H1 (cell line): ENCODE results near the gene ZNF280B. TPM values are rescaled to one million over a fixed set of nuclear protein-coding genes. Genes with fewer than 3 reads are reported as not detected.

ENCODE experiments used
- CTCF ChIA-PET: fragments of 300-600 bp; sonication (Branson Sonifier 250); formaldehyde crosslinking; loops from one replicate; lab custom pipeline; 2021; ENCODE audit not compliant: partially characterized antibody; lab: Charles Lee
- POLR2A ChIA-PET: fragments of 300-600 bp; sonication (Branson Sonifier 250); formaldehyde crosslinking; loops from one replicate; lab custom pipeline; 2021; ENCODE audit warnings: inconsistent platforms; ENCODE audit not compliant: partially characterized antibody; lab: Charles Lee
- DNase-seq, 2 experiments: peaks; one replicate each; pipeline versions ENCODE4 v3.0.0 to v3.0.0-alpha.2; 2010 to 2022; ENCODE audit warnings: low spot score in 2 of 2, low read depth in 1 of 2, mixed read lengths in 1 of 2
- FAIRE-seq: peaks from 2 replicates; lab custom pipeline; 2011; peaks lifted over from hg19 to GRCh38; lab: Jason Lieb, UNC
- H2AFZ ChIP-seq: 2 replicates; pipeline ENCODE4 v1.8.1; 2012; ENCODE audit warnings: low read length, inconsistent platforms
- H2AK5ac ChIP-seq: 2 replicates; pipeline ENCODE4 v1.6.1; 2013; ENCODE audit warnings: low read depth, low read length
- H2BK120ac ChIP-seq: replicated peaks from 2 replicates; pipeline ENCODE3; 2013; ENCODE audit warnings: low read depth, low read length, inconsistent platforms
- H2BK12ac ChIP-seq: 2 replicates; pipeline ENCODE4 v1.6.1; 2013; ENCODE audit warnings: low read depth, low read length
- H2BK15ac ChIP-seq: 2 replicates; pipeline ENCODE4 v1.6.1; 2013; ENCODE audit warnings: low read length
- H2BK20ac ChIP-seq: 2 replicates; pipeline ENCODE4 v1.6.1; 2013; ENCODE audit warnings: low read length
- H2BK5ac ChIP-seq: 2 replicates; pipeline ENCODE4 v1.6.1; 2013; ENCODE audit warnings: low read depth, low read length
- H3K14ac ChIP-seq: 2 replicates; pipeline ENCODE4 v1.6.1; 2013; ENCODE audit warnings: inconsistent platforms; ENCODE audit not compliant: insufficient read length
- H3K18ac ChIP-seq: 2 replicates; pipeline ENCODE4 v1.6.1; 2013; ENCODE audit warnings: low read length; ENCODE audit errors: extremely low read depth
- H3K23ac ChIP-seq: 2 replicates; pipeline ENCODE4 v1.6.1; 2013; ENCODE audit warnings: inconsistent platforms; ENCODE audit not compliant: insufficient read length
- H3K23me2 ChIP-seq: 2 replicates; pipeline ENCODE4 v1.6.1; 2013; ENCODE audit warnings: low read depth, low read length
- H3K27ac ChIP-seq: 2 replicates; pipeline ENCODE4 v1.6.1; 2011; ENCODE audit warnings: low read depth, low read length, inconsistent platforms
- H3K27me3 ChIP-seq, 4 experiments: replicated peaks in 1 of 4; 1 replicate in 1 of 4; 2 replicates in 3 of 4; pipeline versions ENCODE4 v1.6.1 to v1.8.1; 2011 to 2013; ENCODE audit warnings: low read length in 3 of 4, mild to moderate bottlenecking in 3 of 4, inconsistent platforms in 2 of 4, mixed read lengths in 2 of 4, moderate library complexity in 1 of 4; ENCODE audit not compliant: control insufficient read depth in 3 of 4, insufficient read depth in 3 of 4; ENCODE audit errors: extremely low read depth in 1 of 4
- H3K36me3 ChIP-seq, 4 experiments: 2 replicates each; pipeline versions ENCODE4 v1.6.1 to v1.8.1; 2011 to 2013; ENCODE audit warnings: mild to moderate bottlenecking in 4 of 4, low read length in 3 of 4, moderate library complexity in 2 of 4, control low read depth in 1 of 4, inconsistent platforms in 1 of 4; ENCODE audit not compliant: insufficient read depth in 4 of 4, control insufficient read depth in 2 of 4
- H3K4ac ChIP-seq: replicated peaks from 2 replicates; pipeline ENCODE3; 2013; ENCODE audit warnings: low read length, low read depth, mixed read lengths, inconsistent platforms; ENCODE audit not compliant: insufficient read length
- H3K4me1 ChIP-seq, 4 experiments: replicated peaks in 1 of 4; 1 replicate in 1 of 4; 2 replicates in 3 of 4; pipeline versions ENCODE4 v1.6.1 to v1.8.1; 2011 to 2013; ENCODE audit warnings: low read length in 3 of 4, inconsistent platforms in 2 of 4, mixed read lengths in 1 of 4; ENCODE audit not compliant: insufficient read depth in 4 of 4, control insufficient read depth in 3 of 4
- H3K4me2 ChIP-seq, 2 experiments: 2 replicates each; pipeline versions ENCODE4 v1.6.1 to v1.8.1; 2011 to 2013; ENCODE audit warnings: low read depth in 2 of 2, low read length in 2 of 2, control low read depth in 1 of 2, inconsistent platforms in 1 of 2, mild to moderate bottlenecking in 1 of 2; ENCODE audit not compliant: insufficient read depth in 1 of 2
- H3K4me3 ChIP-seq, 4 experiments: fragments of 200-600, 300-600 bp in 1 of 4; sonication (generic), shearing (Covaris generic), sonication (Bioruptor Twin) in 1 of 4; 2 replicates each; pipeline versions ENCODE4 v1.5.1 to v1.8.1; 2011 to 2016; ENCODE audit warnings: low read length in 4 of 4, low read depth in 3 of 4, control low read depth in 2 of 4, inconsistent platforms in 2 of 4, mild to moderate bottlenecking in 2 of 4, mixed read lengths in 1 of 4, moderate library complexity in 1 of 4; ENCODE audit not compliant: insufficient read depth in 2 of 4; ENCODE audit errors: extremely low read depth in 1 of 4
- H3K56ac ChIP-seq: replicated peaks from 2 replicates; pipeline ENCODE3; 2013; ENCODE audit warnings: low read depth, mild to moderate bottlenecking, mixed read lengths, low read length, inconsistent platforms; ENCODE audit not compliant: insufficient read length
- H3K79me1 ChIP-seq: 2 replicates; pipeline ENCODE4 v1.6.1; 2013; ENCODE audit warnings: low read depth, low read length, control low read depth
- H3K79me2 ChIP-seq, 2 experiments: 2 replicates each; pipeline versions ENCODE4 v1.6.1 to v1.8.1; 2012 to 2013; ENCODE audit warnings: low read length in 2 of 2, mild to moderate bottlenecking in 2 of 2, inconsistent platforms in 1 of 2; ENCODE audit not compliant: insufficient read depth in 2 of 2, control insufficient read depth in 1 of 2
- H3K9ac ChIP-seq, 4 experiments: replicated peaks in 1 of 4; 1 replicate in 1 of 4; 2 replicates in 3 of 4; pipeline versions ENCODE4 v1.6.1 to v1.8.1; 2011 to 2013; ENCODE audit warnings: low read depth in 3 of 4, low read length in 3 of 4, control low read depth in 2 of 4, mild to moderate bottlenecking in 2 of 4, moderate library complexity in 2 of 4, inconsistent platforms in 1 of 4; ENCODE audit errors: extremely low read depth in 1 of 4
- H3K9me3 ChIP-seq, 2 experiments: 2 replicates each; pipeline versions ENCODE4 v1.6.1 to v1.8.1; 2012 to 2013; ENCODE audit warnings: mild to moderate bottlenecking in 2 of 2, moderate library complexity in 2 of 2, control low read depth in 1 of 2, inconsistent platforms in 1 of 2, low read depth in 1 of 2, low read length in 1 of 2, mixed read lengths in 1 of 2; ENCODE audit not compliant: insufficient read depth in 2 of 2
- H4K20me1 ChIP-seq, 2 experiments: replicated peaks in 1 of 2; 2 replicates each; pipeline versions ENCODE3 to v1.8.1; 2011 to 2013; ENCODE audit warnings: inconsistent platforms in 2 of 2, low read length in 2 of 2, mild to moderate bottlenecking in 1 of 2; ENCODE audit not compliant: insufficient read depth in 2 of 2, control insufficient read depth in 1 of 2
- H4K5ac ChIP-seq: 2 replicates; pipeline ENCODE4 v1.6.1; 2013; ENCODE audit warnings: low read length, low read depth, mixed read lengths, inconsistent platforms; ENCODE audit not compliant: insufficient read length
- H4K8ac ChIP-seq: 2 replicates; pipeline ENCODE4 v1.8.0; 2013; ENCODE audit warnings: mild to moderate bottlenecking, moderate library complexity, low read length, inconsistent platforms; ENCODE audit not compliant: insufficient read depth; ENCODE audit errors: extremely low read depth
- H4K91ac ChIP-seq: replicated peaks from 2 replicates; pipeline ENCODE3; 2013; ENCODE audit warnings: low read length, mixed read lengths, inconsistent platforms; ENCODE audit not compliant: insufficient read length
- CEBPB ChIP-seq: IDR thresholded peaks from 2 replicates; pipeline ENCODE4 v1.6.1; 2012; ENCODE audit warnings: low read depth, low read length
- CHD1 ChIP-seq: IDR thresholded peaks from 2 replicates; pipeline ENCODE4 v1.6.1; 2012; ENCODE audit warnings: low read depth, low read length, improper control_type of control experiment
- HDAC6 ChIP-seq: IDR thresholded peaks from one replicate; pipeline ENCODE4 v1.7.1; 2012; ENCODE audit warnings: low read depth, mild to moderate bottlenecking, inconsistent platforms, low read length, moderate library complexity
- KDM1A ChIP-seq: fragments of 200-600, 300-600 bp; sonication (generic); IDR thresholded peaks from 2 replicates; pipeline ENCODE4 v1.7.1; 2016; ENCODE audit warnings: mild to moderate bottlenecking, low read length, borderline replicate concordance
- POLR2A ChIP-seq, 2 experiments: IDR thresholded peaks; 1 replicate in 1 of 2; 2 replicates in 1 of 2; pipeline ENCODE4 v1.6.1; 2011; ENCODE audit warnings: low read depth in 2 of 2, low read length in 2 of 2, mild to moderate bottlenecking in 2 of 2; ENCODE audit errors: control extremely low read depth in 1 of 2
- SAP30 ChIP-seq: fragments of 300-600 bp; sonication (generic); IDR thresholded peaks from 2 replicates; pipeline ENCODE4 v1.7.1; 2012; ENCODE audit warnings: low read length, moderate library complexity, mild to moderate bottlenecking, inconsistent platforms; ENCODE audit not compliant: insufficient read depth, insufficient replicate concordance
- SUZ12 ChIP-seq: fragments of 200-600 bp; sonication (generic); IDR thresholded peaks from 2 replicates; pipeline ENCODE4 v1.6.1; 2012; ENCODE audit warnings: mild to moderate bottlenecking, inconsistent platforms, low read length, moderate library complexity, mixed read lengths
- WGBS, 2 experiments: shearing (Covaris generic) in 1 of 2; methylation state at CpG; one replicate each; pipeline versions ENCODE4 v1.1.6 to v1.1.7; 2013 to 2015; ENCODE audit warnings: low lambda C conversion rate in 2 of 2, mixed read lengths in 2 of 2, inconsistent platforms in 1 of 2, low coverage in 1 of 2, missing lambda C conversion rate in 1 of 2; ENCODE audit not compliant: insufficient replicate concordance in 2 of 2, insufficient coverage in 1 of 2, insufficient read length in 1 of 2; ENCODE audit errors: extremely low coverage in 1 of 2, missing lambda C conversion rate in 1 of 2; 5-methylcytosine and 5-hydroxymethylcytosine counted together
- polyA plus RNA-seq, 7 experiments: library from polyadenylated mRNA; depleted of rRNA in 3 of 7; stranded (reverse) in 5 of 7; unstranded in 2 of 7; fragments of >200 nt in 5 of 7; fragments of 200-250 nt in 2 of 7; gene quantifications; 1 replicate in 5 of 7; 2 replicates in 1 of 7; 4 replicates in 1 of 7; pipeline versions ENCODE4 v1.2.1 to v1.2.3, GENCODE V29; 2011 to 2013; ENCODE audit warnings: missing spikeins in 2 of 7, mixed read lengths in 2 of 7
- total RNA-seq: library from RNA; stranded (reverse); fragmentation: NEBNext Ultra II Directional; extraction: Animal tissue kit (Norgen Biotek cat#: 25700); gene quantifications from 2 replicates; pipeline ENCODE4 v1.2.1, GENCODE V29; 2021
- TF ChIP-seq, protein P1 (sequence below): IDR thresholded peaks from 2 replicates; pipeline ENCODE4 v1.6.1; 2012; ENCODE audit warnings: inconsistent platforms

Gene ZNF280B
- total and polyA plus RNA-seq, 2 of the 8 experiments (the other 6 are each of a cell fraction or from before 2014, with no cell fraction given) = 4.8 to 11.7 TPM

DNA sequence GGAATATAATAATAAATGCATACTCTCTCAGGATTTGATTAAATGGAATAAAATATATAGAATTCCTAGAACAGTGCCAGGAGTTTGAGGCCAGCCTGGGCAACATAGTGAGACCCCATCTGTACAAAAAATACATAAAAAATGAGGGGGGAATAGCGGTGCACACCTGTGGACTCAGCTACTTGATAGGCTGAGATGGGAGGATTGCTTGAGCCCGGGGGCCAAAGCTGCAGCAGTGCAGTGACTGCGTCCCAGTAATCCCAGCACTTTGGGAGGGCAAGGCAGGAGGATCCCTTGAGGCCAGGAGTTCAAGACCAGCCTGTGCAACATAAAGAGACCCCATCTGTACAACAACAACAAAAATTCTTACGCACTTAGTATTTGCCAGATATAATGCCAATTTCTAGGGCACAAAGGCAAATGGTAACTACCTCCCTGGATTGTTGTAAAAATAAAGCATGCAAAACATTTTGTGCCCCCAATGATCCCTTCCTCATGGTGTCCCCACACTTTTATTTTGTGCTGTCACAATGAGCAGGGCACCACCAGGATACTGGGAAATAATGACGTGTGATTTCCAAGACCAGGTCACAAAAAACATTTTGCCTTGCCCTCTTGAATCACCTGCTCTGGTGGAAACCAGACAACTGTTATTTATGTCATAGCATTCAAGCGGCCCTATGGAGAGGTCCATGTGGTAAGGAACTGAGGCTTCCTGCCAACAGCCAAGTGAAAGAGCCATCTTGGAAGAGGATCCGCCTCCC, 29.9 kb upstream of the ZNF280B start:
- H3K4ac ChIP-seq = no peak overlapping the region
- no peaks in the 10 kb centered on the region for H4K20me1 ChIP-seq
- no peak overlapping the region for H2BK12ac ChIP-seq
- CTCF ChIA-PET = interaction anchor here (1.1 kb wide), 1 partner anchor 30 kb away, joined by 3 read pairs; the partner anchor contains the start of gene ZNF280B
- no peaks in the 10 kb centered on the region for H3K23me2 ChIP-seq
- H3K4me1 ChIP-seq = no peaks in the 10 kb centered on the region
- no peak overlapping the region for H2BK20ac ChIP-seq
- no peak overlapping the region for H3K9ac ChIP-seq
- no peak for TF ChIP-seq HDAC6
- TF ChIP-seq, protein P1, sequence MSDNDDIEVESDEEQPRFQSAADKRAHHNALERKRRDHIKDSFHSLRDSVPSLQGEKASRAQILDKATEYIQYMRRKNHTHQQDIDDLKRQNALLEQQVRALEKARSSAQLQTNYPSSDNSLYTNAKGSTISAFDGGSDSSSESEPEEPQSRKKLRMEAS = no peak
- no peak for TF ChIP-seq CEBPB
- no peak for TF ChIP-seq SAP30
- TF ChIP-seq SUZ12 = no peak
- TF ChIP-seq CHD1 = no peak
- no peak for TF ChIP-seq KDM1A
- no peak for TF ChIP-seq POLR2A (IDR thresholded peaks at IDR 0.05; ENCODE audit: control extremely low read depth in 1 of 2, low read depth in 2 of 2, low read length in 2 of 2)
- TF ChIP-seq, all 59 proteins: peak for 0
- H3K4me2 ChIP-seq = no peak overlapping the region
- H4K91ac ChIP-seq = no peak overlapping the region
- H3K9me3 ChIP-seq = peaks cover 7 to 42% of the 10 kb centered on the region in 2 experiments; a peak in 3 of 4 replicates
- no peak overlapping the region for H3K27ac ChIP-seq
- no peak overlapping the region for H3K23ac ChIP-seq
- no peak overlapping the region for H2BK15ac ChIP-seq
- H3K79me2 ChIP-seq = no peaks in the 10 kb centered on the region
- H3K56ac ChIP-seq = no peak overlapping the region
- no peak overlapping the region for H4K8ac ChIP-seq
- H3K4me3 ChIP-seq = no peak overlapping the region
- no peak overlapping the region for H2BK5ac ChIP-seq
- H2BK120ac ChIP-seq = no peak overlapping the region
- H2AK5ac ChIP-seq = no peak overlapping the region
- POLR2A ChIA-PET = no interaction called here
- no peak overlapping the region for H3K18ac ChIP-seq
- H3K14ac ChIP-seq = no peak overlapping the region
- 81% methylated on average over 7 of the region's 7 CpGs; no CpG with 5 or more reads in 1 of the 2 experiments for WGBS, 2 experiments
- no peaks in the 10 kb centered on the region for H3K36me3 ChIP-seq
- H2AFZ ChIP-seq = no peak overlapping the region
- peaks cover 12 to 36% (median 19%) of the 10 kb centered on the region in 4 experiments for H3K27me3 ChIP-seq
- FAIRE-seq (no peak), DNase-seq (no peak)
- H4K5ac ChIP-seq = no peak overlapping the region
- H3K79me1 ChIP-seq = no peaks in the 10 kb centered on the region
